C4-2B (cell line): ENCODE data around the gene OR10J4.
"Not testable (repeated sequence)": the region's sequence is repeated elsewhere in the genome, so short reads cannot be mapped to it uniquely, and the experiment has no call there.

Experiments used
- H3K27ac ChIP-seq: fragments of 450-650 bp; 2 replicates; pipeline ENCODE4 v1.5.1; 2017
- CTCF ChIP-seq: fragments of 450-650 bp; conservative IDR thresholded peaks from 2 replicates; pipeline ENCODE4 v1.5.1; 2017; ENCODE audit warnings: mild to moderate bottlenecking
- ZFX ChIP-seq: fragments of 450-650 bp; IDR thresholded peaks from 2 replicates; pipeline ENCODE4 v1.6.1; 2017

OR10J4 gene

GRCh38 chr1:159436469-159436868, 4.5 kb downstream of the OR10J4 start:
- TF ChIP-seq ZFX (no peak), CTCF (no peak)
- no peak overlapping the region for H3K27ac ChIP-seq

- no peak within 1 kb of the TSS for H3K27ac ChIP-seq
- no peak for TF ChIP-seq CTCF
- no peak for TF ChIP-seq ZFX
These were observed 7.4 kb downstream of the OR10J4 start, which contains the start of gene OR10J1 for GRCh38 chr1:159439422-159439821. Gene OR10J1 (plus strand): TSS chr1:159439722. CDS start chr1:159439792, 70 bp downstream.

- H3K27ac ChIP-seq: no peak overlapping the region
- TF ChIP-seq ZFX (no peak), CTCF (no peak)
These were observed 9.4 kb downstream of the OR10J4 start for GRCh38 chr1:159441360-159441759.

- no peak for TF ChIP-seq ZFX
- TF ChIP-seq CTCF: no peak
- no peak overlapping the region for H3K27ac ChIP-seq
These were observed 10.4 kb downstream of the OR10J4 start for GRCh38 chr1:159442428-159442827.

GRCh38 chr1:159443066-159443750, 11.2 kb downstream of the OR10J4 start:
- TF ChIP-seq ZFX: no peak
- TF ChIP-seq CTCF: no peak
- no peak overlapping the region for H3K27ac ChIP-seq

- TF ChIP-seq CTCF (no peak), ZFX (no peak)
- H3K27ac ChIP-seq: no peak overlapping the region
These were observed 12.5 kb downstream of the OR10J4 start for GRCh38 chr1:159444511-159444910.

GRCh38 chr1:159448181-159448580, 16.2 kb downstream of the OR10J4 start:
- no peak overlapping the region for H3K27ac ChIP-seq
- no peak for TF ChIP-seq CTCF
- TF ChIP-seq ZFX: no peak

- H3K27ac ChIP-seq: not testable (repeated sequence)
These were observed 17.6 kb downstream of the OR10J4 start for GRCh38 chr1:159449605-159450004.
